ENCODE measurements around the gene PIAS1. TPM values are rescaled to one million over a fixed set of nuclear protein-coding genes. Genes with fewer than 3 reads are reported as not detected.

PIAS1 gene
- total and polyA plus RNA-seq, 2 donors from 2014 or later, result 10.6 to 44.3 TPM

DNA sequence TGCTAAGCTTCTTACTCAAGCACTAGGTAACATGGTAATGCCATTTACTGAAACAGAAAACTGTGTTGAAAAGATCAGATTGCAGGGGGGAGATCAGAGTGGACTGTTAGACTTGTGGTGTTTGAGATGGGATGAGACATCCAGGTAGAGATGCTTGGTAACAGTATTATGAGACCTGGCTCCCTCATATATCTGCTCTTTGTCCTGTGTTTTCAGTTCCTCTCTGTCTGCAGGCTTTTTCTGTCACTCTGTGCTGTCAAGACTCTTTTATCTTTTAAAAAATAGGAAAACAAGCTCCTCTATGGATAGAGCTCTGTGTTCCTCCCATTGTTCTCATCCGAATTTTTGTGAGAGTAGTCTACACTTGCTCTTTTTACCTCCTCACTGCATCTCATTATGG, 103.0 kb downstream of the PIAS1 start:
- Histone ChIP-seq H3K4me1 (ENCODE audit: control insufficient read depth in 2 of 3, insufficient read depth in 2 of 3, low read depth in 1 of 3, low read length in 3 of 3) (peaks cover 0 to 2% (median 0%) of the 10 kb centered on the region in 3 donors), H3K27ac (ENCODE audit: low read depth in 2 of 2, low read length in 2 of 2) (no peak overlapping the region), H3K9ac (ENCODE audit: low read length in 3 of 3) (no peak overlapping the region), H3K36me3 (ENCODE audit: control insufficient read depth in 2 of 3, insufficient read depth in 3 of 3, low read length in 3 of 3) (peaks cover 2 to 12% (median 4%) of the 10 kb centered on the region in 3 donors), H3K9me3 (ENCODE audit: control insufficient read depth in 2 of 3, insufficient read depth in 1 of 3, low read length in 3 of 3) (peaks cover 0 to under 1% (median 0%) of the 10 kb centered on the region in 3 donors), H3K27me3 (ENCODE audit: control insufficient read depth, insufficient read depth, low read length) (no peaks in the 10 kb centered on the region), H3K4me3 (ENCODE audit: low read length in 3 of 3) (no peak overlapping the region)
- FAIRE-seq (no peak), DNase-seq (no peak)
- intact Hi-C loops (cut with DNase I), result loop anchor here (10.0 kb wide), 1 partner anchor 292 kb away; no protein-coding TSS in a partner anchor
- TF ChIP-seq, protein P1, sequence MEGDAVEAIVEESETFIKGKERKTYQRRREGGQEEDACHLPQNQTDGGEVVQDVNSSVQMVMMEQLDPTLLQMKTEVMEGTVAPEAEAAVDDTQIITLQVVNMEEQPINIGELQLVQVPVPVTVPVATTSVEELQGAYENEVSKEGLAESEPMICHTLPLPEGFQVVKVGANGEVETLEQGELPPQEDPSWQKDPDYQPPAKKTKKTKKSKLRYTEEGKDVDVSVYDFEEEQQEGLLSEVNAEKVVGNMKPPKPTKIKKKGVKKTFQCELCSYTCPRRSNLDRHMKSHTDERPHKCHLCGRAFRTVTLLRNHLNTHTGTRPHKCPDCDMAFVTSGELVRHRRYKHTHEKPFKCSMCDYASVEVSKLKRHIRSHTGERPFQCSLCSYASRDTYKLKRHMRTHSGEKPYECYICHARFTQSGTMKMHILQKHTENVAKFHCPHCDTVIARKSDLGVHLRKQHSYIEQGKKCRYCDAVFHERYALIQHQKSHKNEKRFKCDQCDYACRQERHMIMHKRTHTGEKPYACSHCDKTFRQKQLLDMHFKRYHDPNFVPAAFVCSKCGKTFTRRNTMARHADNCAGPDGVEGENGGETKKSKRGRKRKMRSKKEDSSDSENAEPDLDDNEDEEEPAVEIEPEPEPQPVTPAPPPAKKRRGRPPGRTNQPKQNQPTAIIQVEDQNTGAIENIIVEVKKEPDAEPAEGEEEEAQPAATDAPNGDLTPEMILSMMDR (IDR thresholded peaks at IDR 0.05; ENCODE audit: borderline replicate concordance, extremely low read depth, insufficient read depth), result no peak

DNA sequence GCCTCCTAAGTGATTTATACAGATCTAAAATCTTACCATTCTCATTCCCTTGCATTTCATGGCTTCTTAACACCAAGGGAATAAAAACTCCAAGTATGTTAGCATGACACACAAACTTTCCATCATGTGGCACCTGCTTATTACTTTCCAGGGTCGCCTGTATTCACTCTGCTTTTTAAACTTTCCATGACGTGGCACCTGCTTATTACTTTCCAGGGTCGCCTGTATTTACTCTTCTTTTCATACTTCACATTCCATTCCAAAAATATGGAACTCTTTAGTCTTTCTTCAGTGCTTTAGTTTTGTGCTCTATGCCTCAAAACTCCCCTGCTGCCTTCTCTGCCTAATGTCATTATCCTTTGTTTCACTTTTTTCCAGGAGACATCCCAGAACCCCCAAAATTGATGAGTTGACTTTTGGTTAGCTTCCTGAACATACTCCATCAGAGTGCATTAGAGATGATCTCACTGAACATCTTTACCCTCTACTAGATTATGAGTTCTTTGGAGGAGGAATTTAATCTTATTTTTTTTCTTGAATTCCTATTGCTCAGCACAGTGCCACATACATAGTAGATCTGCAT, 104.0 kb downstream of the PIAS1 start:
- H3K9me3 ChIP-seq (ENCODE audit: control insufficient read depth in 2 of 3, insufficient read depth in 1 of 3, low read length in 3 of 3), result peaks cover 0 to 2% (median 0%) of the 10 kb centered on the region in 3 donors
- H3K4me1 ChIP-seq (ENCODE audit: control insufficient read depth in 2 of 3, insufficient read depth in 2 of 3, low read depth in 1 of 3, low read length in 3 of 3), result peaks cover 0 to 2% (median 0%) of the 10 kb centered on the region in 3 donors
- no peak overlapping the region for H3K4me3 ChIP-seq (ENCODE audit: low read length in 3 of 3)
- TF ChIP-seq, protein P1 (IDR thresholded peaks at IDR 0.05; ENCODE audit: borderline replicate concordance, extremely low read depth, insufficient read depth), result no peak
- no peaks in the 10 kb centered on the region for H3K27me3 ChIP-seq (ENCODE audit: control insufficient read depth, insufficient read depth, low read length)
- FAIRE-seq (no peak), DNase-seq (no peak)
- intact Hi-C loops (cut with DNase I), result loop anchor here (10.0 kb wide), 1 partner anchor 293 kb away; no protein-coding TSS in a partner anchor
- H3K27ac ChIP-seq (ENCODE audit: low read depth in 2 of 2, low read length in 2 of 2), result no peak overlapping the region
- H3K9ac ChIP-seq (ENCODE audit: low read length in 3 of 3), result no peak overlapping the region
- peaks cover 2 to 14% (median 4%) of the 10 kb centered on the region in 3 donors for H3K36me3 ChIP-seq (ENCODE audit: control insufficient read depth in 2 of 3, insufficient read depth in 3 of 3, low read length in 3 of 3)

DNA sequence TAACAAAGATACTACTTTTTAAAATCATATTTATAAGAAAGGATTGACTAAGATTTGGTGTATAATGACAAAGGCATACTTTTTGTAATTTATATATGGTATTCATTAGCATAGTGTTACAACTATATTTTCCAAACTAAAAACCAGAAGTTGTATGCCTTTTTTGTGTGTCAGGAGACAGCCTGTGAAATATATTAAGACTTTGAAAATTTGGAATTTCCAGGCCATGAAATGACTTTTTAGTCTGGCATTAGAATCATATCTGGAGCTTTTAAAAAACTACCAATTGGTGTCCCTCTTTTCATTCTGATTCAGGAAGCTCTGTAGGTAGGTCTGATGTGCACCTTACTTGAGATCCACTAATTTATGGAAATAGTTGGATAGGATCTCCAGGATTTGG, 109.1 kb downstream of the PIAS1 start:
- intact Hi-C loops (cut with DNase I), result no loop called here

More for the DNA sequence above, 109.1 kb downstream of the PIAS1 start:
- DNase-seq, result no peak
- Histone ChIP-seq H3K27ac (ENCODE audit: low read depth in 2 of 2, low read length in 2 of 2) (no peak overlapping the region), H3K4me3 (ENCODE audit: low read length in 3 of 3) (no peak overlapping the region), H3K4me1 (ENCODE audit: control insufficient read depth in 2 of 3, insufficient read depth in 2 of 3, low read depth in 1 of 3, low read length in 3 of 3) (no peaks in the 10 kb centered on the region), H3K27me3 (ENCODE audit: control insufficient read depth, insufficient read depth, low read length) (no peaks in the 10 kb centered on the region), H3K9ac (ENCODE audit: low read length in 3 of 3) (no peak overlapping the region), H3K9me3 (ENCODE audit: control insufficient read depth in 2 of 3, insufficient read depth in 1 of 3, low read length in 3 of 3) (peaks cover 0 to 2% (median 0%) of the 10 kb centered on the region in 3 donors), H3K36me3 (ENCODE audit: control insufficient read depth in 2 of 3, insufficient read depth in 3 of 3, low read length in 3 of 3) (peaks cover 0 to 7% (median 2%) of the 10 kb centered on the region in 3 donors)
- TF ChIP-seq, protein P1 (IDR thresholded peaks at IDR 0.05; ENCODE audit: borderline replicate concordance, extremely low read depth, insufficient read depth), result no peak
- no peak for FAIRE-seq
